Glomerular endothelial cell (primary cell): Measurements from ENCODE around the gene CCDC18. TPM values are rescaled to one million over a fixed set of nuclear protein-coding genes. Genes with fewer than 3 reads are reported as not detected.
"Not testable (repeated sequence)": the region's sequence is repeated elsewhere in the genome, so short reads cannot be mapped to it uniquely, and the experiment has no call there.

ENCODE experiments used
- DNase-seq: peaks from one replicate; pipeline ENCODE4 v3.0.0-alpha.2; 2011; ENCODE audit warnings: low read depth, low spot score; ENCODE audit errors: extremely low read depth
- total RNA-seq: library from RNA; depleted of rRNA; stranded (reverse); fragments of >200 nt; gene quantifications from 2 replicates; pipeline ENCODE4 v1.2.3, GENCODE V29; 2015

CCDC18 gene
- total RNA-seq, 1 donor from 2014 or later = 3.4 TPM

GRCh38 chr1:93174638-93175037 is 5.9 kb upstream of the CCDC18 start:
- not testable (repeated sequence) for DNase-seq

- DNase-seq = no peak
Measured at GRCh38 chr1:93177991-93178390, 2.5 kb upstream of the CCDC18 start.

GRCh38 chr1:93178418-93178817 is 2.1 kb upstream of the CCDC18 start:
- DNase-seq = no peak

GRCh38 chr1:93179886-93180722 is 420 bp upstream of the CCDC18 start, which contains the start of gene TMED5:
TMED5 (minus strand) TSS chr1:93180413; CDS start chr1:93180242, 171 bp downstream.
- DNase-seq = peak; percentile 61

- DNase-seq = no peak
Measured at GRCh38 chr1:93186667-93187066, 6.1 kb downstream of the CCDC18 start.

GRCh38 chr1:93190432-93190831 is 9.9 kb downstream of the CCDC18 start:
- DNase-seq = no peak

GRCh38 chr1:93194231-93194990 is 13.9 kb downstream of the CCDC18 start:
- no peak for DNase-seq

- no peak for DNase-seq
Measured at GRCh38 chr1:93196591-93196990, 16.1 kb downstream of the CCDC18 start.

GRCh38 chr1:93199150-93199549 is 18.6 kb downstream of the CCDC18 start:
- DNase-seq = no peak

GRCh38 chr1:93200086-93200620 is 19.6 kb downstream of the CCDC18 start:
- no peak for DNase-seq

- no peak for DNase-seq
Measured at GRCh38 chr1:93200714-93201113, 20.2 kb downstream of the CCDC18 start.

GRCh38 chr1:93205892-93206566 is 25.5 kb downstream of the CCDC18 start:
- DNase-seq = no peak

- no peak for DNase-seq
Measured at GRCh38 chr1:93206567-93206954, 26.0 kb downstream of the CCDC18 start.

GRCh38 chr1:93207211-93207610 is 26.7 kb downstream of the CCDC18 start:
- no peak for DNase-seq

GRCh38 chr1:93215322-93215721 is 34.8 kb downstream of the CCDC18 start:
- no peak for DNase-seq

GRCh38 chr1:93219443-93219842 is 38.9 kb downstream of the CCDC18 start:
- no peak for DNase-seq

- not testable (repeated sequence) for DNase-seq
Measured at GRCh38 chr1:93220716-93221115, 40.2 kb downstream of the CCDC18 start.

GRCh38 chr1:93221913-93222312 is 41.4 kb downstream of the CCDC18 start:
- no peak for DNase-seq

- no peak for DNase-seq
Measured at GRCh38 chr1:93223023-93223675, 42.6 kb downstream of the CCDC18 start.

- no peak for DNase-seq
Measured at GRCh38 chr1:93235261-93235660, 54.7 kb downstream of the CCDC18 start.
